H1 (cell line): ENCODE data around the gene CKS1B. TPM values are rescaled to one million over a fixed set of nuclear protein-coding genes. Genes with fewer than 3 reads are reported as not detected.

ENCODE experiments used
- CTBP2 ChIP-seq: IDR thresholded peaks from 2 replicates; pipeline ENCODE4 v1.7.0; 2011; ENCODE audit warnings: borderline replicate concordance, mild to moderate bottlenecking, moderate library complexity, mixed read lengths, low read length; ENCODE audit not compliant: insufficient read depth, insufficient read length
- TCF12 ChIP-seq: IDR thresholded peaks from 2 replicates; pipeline ENCODE4 v1.6.1; 2011; ENCODE audit warnings: low read depth, mild to moderate bottlenecking, low read length
- polyA plus RNA-seq, 7 experiments: library from polyadenylated mRNA; depleted of rRNA in 3 of 7; stranded (reverse) in 5 of 7; unstranded in 2 of 7; fragments of >200 nt in 5 of 7; fragments of 200-250 nt in 2 of 7; gene quantifications; 1 replicate in 5 of 7; 2 replicates in 1 of 7; 4 replicates in 1 of 7; pipeline versions ENCODE4 v1.2.1 to v1.2.3, GENCODE V29; 2011 to 2013; ENCODE audit warnings: missing spikeins in 2 of 7, mixed read lengths in 2 of 7
- total RNA-seq: library from RNA; stranded (reverse); fragmentation: NEBNext Ultra II Directional; extraction: Animal tissue kit (Norgen Biotek cat#: 25700); gene quantifications from 2 replicates; pipeline ENCODE4 v1.2.1, GENCODE V29; 2021

CKS1B gene
- total and polyA plus RNA-seq, 2 of the 8 experiments (the other 6 are each of a cell fraction or from before 2014, with no cell fraction given): 294 to 1,025 TPM

DNA sequence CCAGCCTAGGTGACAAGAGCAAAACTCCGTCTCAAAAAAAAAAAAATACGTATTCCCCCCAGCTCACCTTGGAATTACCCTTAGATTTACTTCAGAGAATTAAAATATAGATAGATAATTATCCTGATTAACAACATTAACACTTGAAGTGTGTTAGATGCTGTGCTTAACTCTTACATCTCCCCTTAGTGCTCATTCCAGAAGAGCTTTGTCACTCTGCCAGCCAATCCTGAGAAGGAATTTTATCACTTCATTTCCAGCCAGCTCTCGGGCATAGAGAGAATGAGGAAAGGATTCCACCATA is 2.3 kb upstream of the CKS1B start (continued):
- TF ChIP-seq CTBP2 (no peak), TCF12 (no peak)
- TF ChIP-seq, all 59 proteins: peak for 0
